AG04449 (cell line): ENCODE measurements around the gene TEX261.
"Not testable (repeated sequence)": the region's sequence is repeated elsewhere in the genome, so short reads cannot be mapped to it uniquely, and the experiment has no call there.

Source experiments
- CTCF ChIA-PET: fragments of 350-600 bp; formaldehyde crosslinking; extraction: SDS; loops from one replicate; lab custom pipeline; 2021; ENCODE audit warnings: antibody characterized with exemption; lab: Yijun Ruan, JAX
- POLR2A ChIA-PET: fragments of 400-600, 350-600 bp; formaldehyde crosslinking; extraction: SDS; loops from one replicate; lab custom pipeline; 2020; ENCODE audit warnings: antibody characterized with exemption, inconsistent platforms; lab: Yijun Ruan, JAX
- DNase-seq: peaks from one replicate; pipeline ENCODE4 v3.0.0-alpha.2; 2010; ENCODE audit warnings: low read depth, low spot score
- H3K4me3 ChIP-seq: 2 replicates; pipeline ENCODE4 v1.5.1; 2011; ENCODE audit warnings: low read depth, mild to moderate bottlenecking, control low read depth, low read length
- TF ChIP-seq, protein P1 (sequence below): IDR thresholded peaks from one replicate; pipeline ENCODE4 v1.5.1; 2011; ENCODE audit warnings: mild to moderate bottlenecking, moderate library complexity, low read length, control low read depth, inconsistent platforms; ENCODE audit not compliant: insufficient read depth; ENCODE audit errors: missing control alignments

The TEX261 gene

DNA sequence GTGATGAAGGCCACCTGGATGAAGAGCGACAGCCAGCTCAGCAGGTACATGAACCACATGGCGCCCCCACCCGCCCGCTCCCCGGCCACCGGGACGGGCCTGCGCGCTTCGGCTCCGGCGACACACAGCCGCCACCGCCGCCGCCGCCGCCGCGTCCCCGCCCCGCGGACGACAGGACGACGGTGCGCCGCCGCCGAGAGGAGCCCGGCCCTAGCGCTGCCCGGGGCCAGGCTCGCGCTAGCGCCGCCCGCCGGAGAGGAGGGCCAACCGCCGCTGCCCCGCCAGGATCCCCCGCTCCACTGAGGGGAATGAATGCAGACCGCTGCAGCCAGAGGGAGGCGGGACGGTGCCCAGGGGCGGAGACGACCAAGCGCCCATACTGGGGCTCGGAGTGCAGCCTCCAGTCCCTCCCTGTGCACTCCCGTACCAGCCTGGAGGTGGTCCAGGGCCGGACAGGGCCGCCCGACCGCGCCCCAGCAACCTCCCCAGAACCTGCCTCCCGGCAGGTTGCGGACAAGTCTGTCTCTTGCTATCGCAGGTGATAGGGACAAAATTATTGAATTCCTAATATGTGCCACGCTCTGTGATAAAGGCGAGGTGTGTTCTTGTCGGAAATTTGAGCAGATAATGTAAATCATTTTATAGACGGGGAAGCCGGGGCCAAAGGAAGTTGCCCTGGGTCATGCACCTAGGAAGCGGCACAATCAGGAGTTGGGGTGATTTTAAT is at the start of gene TEX261:
Gene TEX261 (minus strand): TSS at position 175 of the 727 bp plus-strand sequence. CDS start 116 bp downstream, at position 59.
- POLR2A ChIA-PET = interaction anchor here (0.6 to 1.2 kb wide), 2 partner anchors 29 to 73 kb away, joined by 3 to 5 read pairs; no protein-coding TSS in a partner anchor
- peak; percentile 10 for DNase-seq
- TF ChIP-seq, protein P1, sequence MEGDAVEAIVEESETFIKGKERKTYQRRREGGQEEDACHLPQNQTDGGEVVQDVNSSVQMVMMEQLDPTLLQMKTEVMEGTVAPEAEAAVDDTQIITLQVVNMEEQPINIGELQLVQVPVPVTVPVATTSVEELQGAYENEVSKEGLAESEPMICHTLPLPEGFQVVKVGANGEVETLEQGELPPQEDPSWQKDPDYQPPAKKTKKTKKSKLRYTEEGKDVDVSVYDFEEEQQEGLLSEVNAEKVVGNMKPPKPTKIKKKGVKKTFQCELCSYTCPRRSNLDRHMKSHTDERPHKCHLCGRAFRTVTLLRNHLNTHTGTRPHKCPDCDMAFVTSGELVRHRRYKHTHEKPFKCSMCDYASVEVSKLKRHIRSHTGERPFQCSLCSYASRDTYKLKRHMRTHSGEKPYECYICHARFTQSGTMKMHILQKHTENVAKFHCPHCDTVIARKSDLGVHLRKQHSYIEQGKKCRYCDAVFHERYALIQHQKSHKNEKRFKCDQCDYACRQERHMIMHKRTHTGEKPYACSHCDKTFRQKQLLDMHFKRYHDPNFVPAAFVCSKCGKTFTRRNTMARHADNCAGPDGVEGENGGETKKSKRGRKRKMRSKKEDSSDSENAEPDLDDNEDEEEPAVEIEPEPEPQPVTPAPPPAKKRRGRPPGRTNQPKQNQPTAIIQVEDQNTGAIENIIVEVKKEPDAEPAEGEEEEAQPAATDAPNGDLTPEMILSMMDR = peak; percentile 86
- peak within 1 kb of the TSS; percentile 83 for H3K4me3 ChIP-seq
- CTCF ChIA-PET = interaction anchor here (0.9 to 2.9 kb wide), 3 partner anchors 9 to 13 kb away, joined by 3 to 21 read pairs (median 5); no protein-coding TSS in a partner anchor

DNA sequence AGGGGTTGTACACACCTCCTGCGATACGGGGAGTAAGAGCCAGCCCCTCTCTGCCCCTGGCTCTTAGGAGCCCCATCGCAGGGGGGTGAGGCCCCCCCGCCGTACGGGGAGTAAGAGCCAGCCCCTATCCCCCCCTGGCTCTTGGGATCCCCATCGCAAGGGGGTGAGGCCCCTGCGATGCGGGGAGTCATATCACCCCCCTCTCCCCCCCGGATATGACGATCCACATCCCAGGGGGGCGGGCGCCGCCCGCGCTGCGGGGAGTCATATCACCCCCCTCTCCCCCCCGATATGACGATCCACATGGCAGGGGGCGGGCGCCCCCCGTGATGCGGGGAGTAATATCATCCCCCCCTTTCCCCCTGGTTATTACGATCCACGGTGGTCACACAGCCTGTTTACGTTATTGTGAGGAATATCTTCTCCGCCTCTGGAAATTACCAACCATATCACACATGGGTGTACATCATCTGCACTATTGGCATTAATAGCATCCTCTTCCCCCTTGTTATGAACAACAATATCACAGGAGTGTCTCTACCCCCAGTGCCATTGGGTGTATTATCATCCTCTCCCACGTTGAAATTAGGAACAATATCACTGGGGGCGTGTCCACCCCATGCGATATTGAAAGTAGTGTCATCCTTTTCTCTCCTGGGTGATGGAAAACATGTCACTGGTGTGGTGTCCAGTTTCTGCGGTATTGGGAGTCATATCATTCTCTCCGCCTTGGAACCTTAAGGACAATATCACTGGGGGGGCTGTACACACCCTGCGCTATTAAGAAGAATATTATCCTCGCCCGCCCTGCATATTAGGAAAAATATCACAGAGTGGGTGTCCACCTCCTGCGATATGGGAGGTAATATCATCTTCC is 49.1 kb upstream of the TEX261 start:
- ChIA-PET CTCF (no interaction called here), POLR2A (no interaction called here)
- DNase-seq = no peak
- H3K4me3 ChIP-seq = no peak overlapping the region
- TF ChIP-seq, protein P1 = no peak

DNA sequence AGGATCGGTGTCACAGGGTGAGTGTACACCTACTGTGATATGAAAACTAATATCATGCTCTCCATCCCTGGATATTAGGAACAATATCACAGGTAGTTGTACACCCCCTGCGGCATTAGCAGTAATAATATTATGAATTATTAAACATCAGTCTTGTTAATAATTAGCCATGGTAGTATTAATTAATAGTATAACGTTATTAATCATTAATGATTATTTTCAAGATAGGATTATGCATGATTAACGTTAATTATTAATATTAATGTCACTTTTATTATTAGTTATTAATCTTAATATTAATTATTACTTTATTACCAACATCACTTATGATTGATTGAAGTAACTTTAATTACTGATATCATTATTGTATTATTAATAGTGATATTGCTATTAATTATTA is 47.6 kb upstream of the TEX261 start:
- no peak for DNase-seq
- POLR2A ChIA-PET = no interaction called here
- no peak overlapping the region for H3K4me3 ChIP-seq
- CTCF ChIA-PET = no interaction called here
- TF ChIP-seq, protein P1 = no peak

- DNase-seq, CTCF ChIA-PET, POLR2A ChIA-PET, H3K4me3 ChIP-seq: not testable (repeated sequence)
These were observed 41.6 kb upstream of the TEX261 start for GRCh38 chr2:71036296-71036695.

GRCh38 chr2:71023553-71024243 is 29.0 kb upstream of the TEX261 start:
- H3K4me3 ChIP-seq, DNase-seq, POLR2A ChIA-PET: not testable (repeated sequence)
- CTCF ChIA-PET = interaction anchor here (1.2 kb wide), 2 partner anchors 16 to 21 kb away, joined by 3 read pairs; no protein-coding TSS in a partner anchor

- POLR2A ChIA-PET, CTCF ChIA-PET, DNase-seq, H3K4me3 ChIP-seq: not testable (repeated sequence)
These were observed 26.7 kb upstream of the TEX261 start for GRCh38 chr2:71021394-71021793.

DNA sequence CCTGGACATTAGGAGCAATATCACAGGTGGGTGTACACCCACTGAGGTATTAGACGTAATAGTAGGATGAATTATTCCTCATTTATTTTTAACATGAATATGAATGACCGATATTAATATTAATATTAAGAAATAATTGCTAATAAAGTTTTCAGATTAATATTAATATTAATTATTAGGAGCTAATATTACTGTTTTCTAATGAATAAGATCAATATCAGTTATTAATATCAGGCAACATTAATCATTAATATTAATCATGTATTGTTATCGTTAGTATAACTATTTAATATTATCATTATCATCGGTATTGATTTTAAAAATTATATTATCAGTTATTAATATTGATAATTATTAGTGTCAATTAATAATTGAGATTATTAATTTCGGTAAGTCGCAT is 25.3 kb upstream of the TEX261 start:
- CTCF ChIA-PET, DNase-seq, H3K4me3 ChIP-seq, POLR2A ChIA-PET: not testable (repeated sequence)

- CTCF ChIA-PET = no interaction called here
- POLR2A ChIA-PET = no interaction called here
- H3K4me3 ChIP-seq = no peak overlapping the region
- TF ChIP-seq, protein P1 = no peak
- no peak for DNase-seq
These were observed 24.0 kb upstream of the TEX261 start for GRCh38 chr2:71018625-71019024.

DNA sequence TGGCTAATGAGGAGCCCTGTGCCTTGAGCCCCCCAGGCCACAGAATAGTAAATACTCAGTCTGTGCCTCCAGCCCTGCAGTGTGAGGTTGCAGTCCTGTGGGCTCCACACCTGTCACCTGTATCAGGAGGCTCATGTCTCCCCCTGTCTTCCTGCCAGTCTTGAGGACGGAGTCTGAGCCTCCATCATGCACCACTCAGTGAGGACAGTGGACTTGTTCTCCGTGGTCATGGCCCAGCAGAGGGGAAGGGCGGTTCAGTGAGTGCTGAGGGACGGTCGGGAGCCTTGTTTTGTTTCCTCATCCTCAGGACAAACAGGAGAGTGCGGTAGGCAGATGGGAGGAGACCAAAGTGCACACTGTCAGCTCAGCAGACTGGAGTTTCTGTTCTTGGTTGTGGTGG is 17.1 kb upstream of the TEX261 start:
- DNase-seq, POLR2A ChIA-PET, H3K4me3 ChIP-seq: not testable (repeated sequence)
- CTCF ChIA-PET = interaction anchor here (3.3 kb wide), 1 partner anchor 10 kb away, joined by 10 read pairs; no protein-coding TSS in a partner anchor
